B cell (primary cell): Measurements from ENCODE around the gene TMEM139. TPM values are rescaled to one million over a fixed set of nuclear protein-coding genes. Genes with fewer than 3 reads are reported as not detected.

Experiments used
- ATAC-seq: fragments of 200-7000 bp; cut with Tn5 transposase; one replicate; pipeline ENCODE4 v1.10.0; 2021; ENCODE audit warnings: low read depth, mild to moderate bottlenecking, moderate number of reproducible peaks, moderate library complexity
- CTCF ChIA-PET: fragments of 350-600 bp; sonication (Branson Sonifier 250); formaldehyde crosslinking; loops from one replicate; lab custom pipeline; 2021; ENCODE audit warnings: antibody characterized with exemption, inconsistent platforms; lab: Charles Lee
- POLR2A ChIA-PET: fragments of 350-600 bp; sonication (Branson Sonifier 250); formaldehyde crosslinking; loops from one replicate; lab custom pipeline; 2021; ENCODE audit warnings: antibody characterized with exemption; lab: Charles Lee
- DNase-seq: peaks from one replicate; pipeline ENCODE4 v3.0.0; 2013
- H2AFZ ChIP-seq: 2 replicates; pipeline ENCODE4 v1.6.1; 2012; ENCODE audit warnings: mild to moderate bottlenecking, low read depth, low read length; ENCODE audit not compliant: insufficient read depth, poor library complexity, severe bottlenecking
- H3K27ac ChIP-seq, 2 donors: 1 replicate in 1 of 2; 2 replicates in 1 of 2; pipeline ENCODE4 v1.5.1; 2012 to 2013; ENCODE audit warnings: low read length in 2 of 2, mild to moderate bottlenecking in 2 of 2, moderate library complexity in 1 of 2
- H3K27me3 ChIP-seq, 4 experiments: fragments of 200-600 bp in 1 of 4; sonication (generic) in 1 of 4; replicated peaks in 1 of 4; 1 replicate in 2 of 4; 2 replicates in 2 of 4; pipeline versions ENCODE4 v1.6.1 to v1.7.0; 2013 to 2016; ENCODE audit warnings: low read length in 3 of 4, mild to moderate bottlenecking in 2 of 4, mixed read lengths in 1 of 4, moderate library complexity in 1 of 4; ENCODE audit not compliant: insufficient read depth in 4 of 4, control insufficient read depth in 3 of 4; ENCODE audit errors: control extremely low read depth in 1 of 4
- H3K36me3 ChIP-seq, 2 experiments: replicated peaks in 1 of 2; 1 replicate in 1 of 2; 2 replicates in 1 of 2; pipeline versions ENCODE4 v1.6.1 to v1.7.1; 2013; ENCODE audit warnings: low read length in 1 of 2; ENCODE audit not compliant: insufficient read depth in 2 of 2, control insufficient read depth in 1 of 2; ENCODE audit errors: control extremely low read depth in 1 of 2, extremely low read depth in 1 of 2
- H3K4me1 ChIP-seq, 2 donors: fragments of 200-600 bp in 1 of 2; sonication (generic) in 1 of 2; 1 replicate in 1 of 2; 2 replicates in 1 of 2; pipeline versions ENCODE4 v1.5.1 to v1.6.1; 2013 to 2017; ENCODE audit warnings: low read length in 2 of 2; ENCODE audit not compliant: control insufficient read depth in 2 of 2, insufficient read depth in 2 of 2
- H3K4me2 ChIP-seq: replicated peaks from 2 replicates; pipeline ENCODE3; 2012; ENCODE audit warnings: mild to moderate bottlenecking, low read depth, low read length; ENCODE audit not compliant: poor library complexity, severe bottlenecking
- H3K4me3 ChIP-seq, 5 experiments: fragments of 200-600 bp in 1 of 5; sonication (generic) in 1 of 5; 1 replicate in 3 of 5; 2 replicates in 2 of 5; pipeline versions ENCODE4 v1.5.1 to v1.7.0; 2011 to 2016; ENCODE audit warnings: low read length in 4 of 5, mild to moderate bottlenecking in 4 of 5, low read depth in 2 of 5, control low read depth in 1 of 5, moderate library complexity in 1 of 5; ENCODE audit not compliant: insufficient read depth in 1 of 5; ENCODE audit errors: control extremely low read depth in 1 of 5, extremely low read depth in 1 of 5
- H3K79me2 ChIP-seq: fragments of 200-600 bp; sonication (generic); one replicate; pipeline ENCODE4 v1.6.0; 2016; ENCODE audit warnings: low read length; ENCODE audit not compliant: control insufficient read depth, insufficient read depth
- H3K9ac ChIP-seq: fragments of 200-600 bp; sonication (generic); 2 replicates; pipeline ENCODE4 v1.6.1; 2017; ENCODE audit warnings: mild to moderate bottlenecking, low read length, moderate library complexity
- H3K9me3 ChIP-seq, 3 donors: one replicate each; pipeline versions ENCODE4 v1.6.1 to v1.7.1; 2013; ENCODE audit warnings: low read length in 2 of 3; ENCODE audit not compliant: control insufficient read depth in 2 of 3, insufficient read depth in 1 of 3; ENCODE audit errors: control extremely low read depth in 1 of 3
- H4K20me1 ChIP-seq: 2 replicates; pipeline ENCODE4 v1.6.0; 2012; ENCODE audit warnings: mild to moderate bottlenecking, low read length; ENCODE audit not compliant: insufficient read depth, control insufficient read depth, poor library complexity, severe bottlenecking
- H3K27ac Mint-ChIP-seq: one replicate; pipeline ENCODE4 v1.8.0; 2021; ENCODE audit warnings: mixed read lengths
- H3K27me3 Mint-ChIP-seq: one replicate; pipeline ENCODE4 v1.8.0; 2021; ENCODE audit warnings: mixed read lengths
- H3K4me1 Mint-ChIP-seq: one replicate; pipeline ENCODE4 v1.8.0; 2021; ENCODE audit warnings: mixed read lengths
- H3K4me3 Mint-ChIP-seq: one replicate; pipeline ENCODE4 v1.8.0; 2021; ENCODE audit warnings: mixed read lengths
- H3K9me3 Mint-ChIP-seq: one replicate; pipeline ENCODE4 v1.8.0; 2022; ENCODE audit warnings: mixed read lengths; ENCODE audit not compliant: insufficient read depth
- CTCF ChIP-seq: fragments of 200-600 bp; IDR thresholded peaks from one replicate; pipeline ENCODE4 v1.8.0; 2022; ENCODE audit warnings: antibody characterized with exemption, mild to moderate bottlenecking
- EZH2 ChIP-seq: IDR thresholded peaks from 2 replicates; pipeline ENCODE4 v1.6.1; 2012; ENCODE audit warnings: borderline replicate concordance, low read depth, mild to moderate bottlenecking, moderate library complexity, low read length; ENCODE audit not compliant: insufficient read depth, poor library complexity, severe bottlenecking
- WGBS: methylation state at CpG from one replicate; pipeline ENCODE4 v1.1.5; 2013; ENCODE audit warnings: missing lambda C conversion rate; ENCODE audit not compliant: insufficient coverage; 5-methylcytosine and 5-hydroxymethylcytosine counted together
- intact Hi-C: fragments of 100-400 bp; cut with micrococcal nuclease; formaldehyde crosslinking; loops from one replicate; pipeline ENCODE4 v1.10.0; 2022
- polyA plus RNA-seq: library from polyadenylated mRNA; depleted of rRNA; stranded (reverse); fragments of >200 nt; gene quantifications from 2 replicates; pipeline ENCODE4 v1.2.3, GENCODE V29; 2012
- total RNA-seq, 2 donors: library from RNA; stranded (reverse); fragments of 120-200 nt in 1 of 2; gene quantifications; 1 replicate in 1 of 2; 2 replicates in 1 of 2; pipeline versions ENCODE4 v1.2.3 to v1.2.4, GENCODE V29; 2013 to 2022

Gene TMEM139
- total and polyA plus RNA-seq, 2 donors (not counting 1 experiment from before 2014, with no cell fraction given): 0.12 TPM; not detected in 1

- no peak overlapping the region for H3K4me3 Mint-ChIP-seq
- H3K27ac Mint-ChIP-seq: no peak overlapping the region
- H3K9me3 Mint-ChIP-seq: no peaks in the 10 kb centered on the region
- CTCF ChIA-PET: interaction anchor here (1.1 kb wide), 1 partner anchor 15 kb away, joined by 5 read pairs; no protein-coding TSS in a partner anchor
- Histone ChIP-seq H3K27ac (no peak overlapping the region), H3K9ac (no peak overlapping the region), H3K4me2 (no peak overlapping the region), H3K4me1 (peaks cover 4 to 5% of the 10 kb centered on the region in 2 donors), H4K20me1 (no peaks in the 10 kb centered on the region), H3K27me3 (no peaks in the 10 kb centered on the region), H2AFZ (no peak overlapping the region), H3K9me3 (peaks cover 0 to 3% (median 0%) of the 10 kb centered on the region in 3 donors), H3K36me3 (peaks cover 2 to 3% of the 10 kb centered on the region in 2 experiments), H3K79me2 (no peaks in the 10 kb centered on the region), H3K4me3 (no peak overlapping the region)
- POLR2A ChIA-PET: no interaction called here
- TF ChIP-seq CTCF: no peak
- no peak for TF ChIP-seq EZH2
- ATAC-seq (no peak), DNase-seq (no peak)
- H3K27me3 Mint-ChIP-seq: no peaks in the 10 kb centered on the region
- H3K4me1 Mint-ChIP-seq: peaks cover 9% of the 10 kb centered on the region
- intact Hi-C loops: no loop called here
These were observed 29.4 kb downstream of the TMEM139 start for GRCh38 chr7:143314127-143314526.

- POLR2A ChIA-PET: no interaction called here
- H3K27me3 ChIP-seq: no peaks in the 10 kb centered on the region
- no peaks in the 10 kb centered on the region for H3K27me3 Mint-ChIP-seq
- no peak within 1 kb of the TSS for H3K4me2 ChIP-seq
- H3K9me3 ChIP-seq: no peaks in the 10 kb centered on the region
- H3K36me3 ChIP-seq: no peaks in the 10 kb centered on the region
- intact Hi-C loops: no loop called here
- no peak within 1 kb of the TSS for H3K4me3 ChIP-seq
- no peak within 1 kb of the TSS for H3K27ac ChIP-seq
- ATAC-seq: no peak
- no peak within 1 kb of the TSS for H3K4me3 Mint-ChIP-seq
- no peak for DNase-seq
- WGBS: 40% methylated on average over 1 of the region's 5 CpGs
- H3K27ac Mint-ChIP-seq: no peak within 1 kb of the TSS
- peaks cover 2% of the 10 kb centered on the region for H3K4me1 Mint-ChIP-seq
- H2AFZ ChIP-seq: no peak within 1 kb of the TSS
- no peak for TF ChIP-seq CTCF
- no peak for TF ChIP-seq EZH2
- no peak within 1 kb of the TSS for H3K9ac ChIP-seq
- CTCF ChIA-PET: interaction anchor here (0.6 to 0.8 kb wide), 2 partner anchors 9 to 17 kb away, joined by 3 to 4 read pairs; no protein-coding TSS in a partner anchor
- H4K20me1 ChIP-seq: no peaks in the 10 kb centered on the region
- H3K79me2 ChIP-seq: no peaks in the 10 kb centered on the region
- H3K4me1 ChIP-seq: no peaks in the 10 kb centered on the region
- no peaks in the 10 kb centered on the region for H3K9me3 Mint-ChIP-seq
These were observed 31.0 kb downstream of the TMEM139 start, which contains the start of gene CLCN1 for GRCh38 chr7:143315776-143316175. Gene CLCN1, plus strand, starts transcription at chr7:143316111. Its CDS starts 102 bp downstream, at chr7:143316213.
